ENCODE measurements around the gene FBRS. TPM values are rescaled to one million over a fixed set of nuclear protein-coding genes. Genes with fewer than 3 reads are reported as not detected.

FBRS gene
- total and polyA plus RNA-seq, 2 of the 13 experiments (the other 11 are each of a cell fraction or from before 2014, with no cell fraction given), result 13.7 to 16.2 TPM

DNA sequence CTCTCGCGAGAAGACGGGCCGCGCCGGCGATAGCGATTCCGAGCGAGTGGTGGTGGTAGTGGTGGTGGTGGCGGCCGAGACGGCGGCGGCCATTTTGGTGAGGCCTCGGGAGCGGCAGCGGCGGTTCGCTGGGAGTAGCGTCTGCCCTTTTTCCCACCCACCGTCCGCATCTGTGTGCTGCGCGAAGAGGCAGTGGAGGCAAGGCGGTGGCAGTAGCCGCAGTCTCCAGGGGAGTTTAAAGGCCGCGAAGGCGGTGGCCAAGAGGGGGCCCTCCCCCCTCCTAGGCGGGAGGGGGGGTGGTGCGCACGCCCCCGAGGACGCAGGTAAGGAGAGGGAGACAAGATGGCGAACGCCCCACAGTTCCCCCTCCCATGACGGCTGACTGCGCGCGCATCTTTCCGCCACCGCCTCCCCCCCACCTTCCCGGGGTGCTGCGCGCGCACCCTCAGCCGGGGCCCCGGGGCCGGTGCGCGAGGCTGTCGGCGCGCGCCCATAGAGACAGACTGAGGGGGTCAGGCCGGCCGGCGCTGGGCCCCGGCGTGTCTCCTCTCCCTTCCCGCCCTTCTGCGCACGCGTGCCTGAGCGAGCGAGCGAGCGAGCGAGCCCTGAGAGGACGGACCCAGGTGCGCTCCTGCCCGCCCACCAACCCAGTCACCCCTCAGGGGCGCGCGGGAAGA, 40.0 kb downstream of the FBRS start (continued):
- TF ChIP-seq, protein P1, sequence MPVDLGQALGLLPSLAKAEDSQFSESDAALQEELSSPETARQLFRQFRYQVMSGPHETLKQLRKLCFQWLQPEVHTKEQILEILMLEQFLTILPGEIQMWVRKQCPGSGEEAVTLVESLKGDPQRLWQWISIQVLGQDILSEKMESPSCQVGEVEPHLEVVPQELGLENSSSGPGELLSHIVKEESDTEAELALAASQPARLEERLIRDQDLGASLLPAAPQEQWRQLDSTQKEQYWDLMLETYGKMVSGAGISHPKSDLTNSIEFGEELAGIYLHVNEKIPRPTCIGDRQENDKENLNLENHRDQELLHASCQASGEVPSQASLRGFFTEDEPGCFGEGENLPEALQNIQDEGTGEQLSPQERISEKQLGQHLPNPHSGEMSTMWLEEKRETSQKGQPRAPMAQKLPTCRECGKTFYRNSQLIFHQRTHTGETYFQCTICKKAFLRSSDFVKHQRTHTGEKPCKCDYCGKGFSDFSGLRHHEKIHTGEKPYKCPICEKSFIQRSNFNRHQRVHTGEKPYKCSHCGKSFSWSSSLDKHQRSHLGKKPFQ (CRISPR knock-in tag; IDR thresholded peaks at IDR 0.05; ENCODE audit: insufficient replicate concordance), result peak; percentile 70
- peak; percentile 92; the same call in 1 of the 2 replicates for TF ChIP-seq CENPT (CRISPR knock-in tag; IDR thresholded peaks at IDR 0.05; ENCODE audit: low read depth)
- no peak for TF ChIP-seq PAWR (CRISPR knock-in tag; IDR thresholded peaks at IDR 0.05; ENCODE audit: borderline replicate concordance)
- TF ChIP-seq ATAD3A (CRISPR knock-in tag; IDR thresholded peaks at IDR 0.05), result no peak
- 0 out of 2 replicates have a peak, but pooled peaks have one; percentile 71 for TF ChIP-seq NBN (conservative IDR thresholded peaks at IDR 0.05)
- TF ChIP-seq YY1 (IDR thresholded peaks at IDR 0.05; ENCODE audit: insufficient read depth, insufficient replicate concordance, low read depth, low read length), result peak; percentile 98
- TF ChIP-seq ZNF737 (CRISPR knock-in tag; IDR thresholded peaks at IDR 0.05; ENCODE audit: borderline replicate concordance), result no peak
- peak; percentile 74 for TF ChIP-seq CBX1 (IDR thresholded peaks at IDR 0.05; ENCODE audit: low read depth)
- peak; percentile 33; the same call in 1 of the 2 replicates for TF ChIP-seq ZNF782 (CRISPR knock-in tag; IDR thresholded peaks at IDR 0.05; ENCODE audit: borderline replicate concordance)
- TF ChIP-seq, protein P2, sequence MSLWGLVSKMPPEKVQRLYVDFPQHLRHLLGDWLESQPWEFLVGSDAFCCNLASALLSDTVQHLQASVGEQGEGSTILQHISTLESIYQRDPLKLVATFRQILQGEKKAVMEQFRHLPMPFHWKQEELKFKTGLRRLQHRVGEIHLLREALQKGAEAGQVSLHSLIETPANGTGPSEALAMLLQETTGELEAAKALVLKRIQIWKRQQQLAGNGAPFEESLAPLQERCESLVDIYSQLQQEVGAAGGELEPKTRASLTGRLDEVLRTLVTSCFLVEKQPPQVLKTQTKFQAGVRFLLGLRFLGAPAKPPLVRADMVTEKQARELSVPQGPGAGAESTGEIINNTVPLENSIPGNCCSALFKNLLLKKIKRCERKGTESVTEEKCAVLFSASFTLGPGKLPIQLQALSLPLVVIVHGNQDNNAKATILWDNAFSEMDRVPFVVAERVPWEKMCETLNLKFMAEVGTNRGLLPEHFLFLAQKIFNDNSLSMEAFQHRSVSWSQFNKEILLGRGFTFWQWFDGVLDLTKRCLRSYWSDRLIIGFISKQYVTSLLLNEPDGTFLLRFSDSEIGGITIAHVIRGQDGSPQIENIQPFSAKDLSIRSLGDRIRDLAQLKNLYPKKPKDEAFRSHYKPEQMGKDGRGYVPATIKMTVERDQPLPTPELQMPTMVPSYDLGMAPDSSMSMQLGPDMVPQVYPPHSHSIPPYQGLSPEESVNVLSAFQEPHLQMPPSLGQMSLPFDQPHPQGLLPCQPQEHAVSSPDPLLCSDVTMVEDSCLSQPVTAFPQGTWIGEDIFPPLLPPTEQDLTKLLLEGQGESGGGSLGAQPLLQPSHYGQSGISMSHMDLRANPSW (CRISPR knock-in tag; IDR thresholded peaks at IDR 0.05; ENCODE audit: borderline replicate concordance), result peak; percentile 27; the same call in 1 of the 2 replicates
- TF ChIP-seq GZF1 (CRISPR knock-in tag; IDR thresholded peaks at IDR 0.05), result 0 out of 2 replicates have a peak, but pooled peaks have one; percentile 4
- TF ChIP-seq, protein P3, sequence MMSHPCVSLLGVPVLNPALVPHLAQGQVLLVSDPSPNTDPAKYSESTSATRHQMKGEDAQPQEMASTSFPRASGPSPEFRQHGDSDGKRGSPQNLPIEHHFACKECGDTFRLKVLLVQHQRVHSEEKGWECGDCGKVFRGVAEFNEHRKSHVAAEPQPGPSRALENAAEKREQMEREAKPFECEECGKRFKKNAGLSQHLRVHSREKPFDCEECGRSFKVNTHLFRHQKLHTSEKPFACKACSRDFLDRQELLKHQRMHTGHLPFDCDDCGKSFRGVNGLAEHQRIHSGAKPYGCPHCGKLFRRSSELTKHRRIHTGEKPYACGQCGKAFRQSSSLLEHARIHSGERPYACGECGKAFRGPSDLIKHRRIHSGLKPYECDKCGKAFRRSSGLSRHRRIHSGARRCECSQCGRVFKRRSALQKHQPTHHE (CRISPR knock-in tag; IDR thresholded peaks at IDR 0.05; ENCODE audit: borderline replicate concordance), result no peak; the same call in 1 of the 2 replicates
- TF ChIP-seq, protein P4, sequence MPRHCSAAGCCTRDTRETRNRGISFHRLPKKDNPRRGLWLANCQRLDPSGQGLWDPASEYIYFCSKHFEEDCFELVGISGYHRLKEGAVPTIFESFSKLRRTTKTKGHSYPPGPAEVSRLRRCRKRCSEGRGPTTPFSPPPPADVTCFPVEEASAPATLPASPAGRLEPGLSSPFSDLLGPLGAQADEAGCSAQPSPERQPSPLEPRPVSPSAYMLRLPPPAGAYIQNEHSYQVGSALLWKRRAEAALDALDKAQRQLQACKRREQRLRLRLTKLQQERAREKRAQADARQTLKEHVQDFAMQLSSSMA (CRISPR knock-in tag; IDR thresholded peaks at IDR 0.05), result peak; percentile 64; the same call in 1 of the 2 replicates
- TF ChIP-seq PLRG1 (conservative IDR thresholded peaks at IDR 0.05), result no peak
- no peak for TF ChIP-seq DPF2 (CRISPR knock-in tag; IDR thresholded peaks at IDR 0.05; ENCODE audit: borderline replicate concordance, low read depth)
- TF ChIP-seq ZSCAN12 (CRISPR knock-in tag; IDR thresholded peaks at IDR 0.05), result 0 out of 2 replicates have a peak, but pooled peaks have one; percentile 21
- TF ChIP-seq ZNF746 (CRISPR knock-in tag; IDR thresholded peaks at IDR 0.05), result peak; percentile 97
- TF ChIP-seq, protein P5, sequence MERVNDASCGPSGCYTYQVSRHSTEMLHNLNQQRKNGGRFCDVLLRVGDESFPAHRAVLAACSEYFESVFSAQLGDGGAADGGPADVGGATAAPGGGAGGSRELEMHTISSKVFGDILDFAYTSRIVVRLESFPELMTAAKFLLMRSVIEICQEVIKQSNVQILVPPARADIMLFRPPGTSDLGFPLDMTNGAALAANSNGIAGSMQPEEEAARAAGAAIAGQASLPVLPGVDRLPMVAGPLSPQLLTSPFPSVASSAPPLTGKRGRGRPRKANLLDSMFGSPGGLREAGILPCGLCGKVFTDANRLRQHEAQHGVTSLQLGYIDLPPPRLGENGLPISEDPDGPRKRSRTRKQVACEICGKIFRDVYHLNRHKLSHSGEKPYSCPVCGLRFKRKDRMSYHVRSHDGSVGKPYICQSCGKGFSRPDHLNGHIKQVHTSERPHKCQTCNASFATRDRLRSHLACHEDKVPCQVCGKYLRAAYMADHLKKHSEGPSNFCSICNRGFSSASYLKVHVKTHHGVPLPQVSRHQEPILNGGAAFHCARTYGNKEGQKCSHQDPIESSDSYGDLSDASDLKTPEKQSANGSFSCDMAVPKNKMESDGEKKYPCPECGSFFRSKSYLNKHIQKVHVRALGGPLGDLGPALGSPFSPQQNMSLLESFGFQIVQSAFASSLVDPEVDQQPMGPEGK (CRISPR knock-in tag; IDR thresholded peaks at IDR 0.05), result peak; percentile 100
- peak; percentile 26 for TF ChIP-seq MXI1 (IDR thresholded peaks at IDR 0.05; ENCODE audit: borderline replicate concordance, low read depth, low read length)
- no peak for TF ChIP-seq ZNF30 (CRISPR knock-in tag; IDR thresholded peaks at IDR 0.05)
- peak; percentile 48; the same call in 1 of the 2 replicates for TF ChIP-seq HDAC1 (CRISPR knock-in tag; IDR thresholded peaks at IDR 0.05)
